WTC11 (cell line): ENCODE measurements around the gene TEKTIP1. TPM values are rescaled to one million over a fixed set of nuclear protein-coding genes. Genes with fewer than 3 reads are reported as not detected.

ENCODE experiments used
- ATAC-seq: fragments of 200-7000 bp; cut with Tn5 transposase; 2 replicates; pipeline ENCODE4 v1.10.0; 2021; ENCODE audit warnings: mild to moderate bottlenecking, moderate library complexity
- CTCF ChIA-PET: fragments of 300-600 bp; sonication (Branson Sonifier 250); formaldehyde crosslinking; loops from one replicate; lab custom pipeline; 2021; ENCODE audit warnings: antibody characterized with exemption; lab: Charles Lee
- POLR2A ChIA-PET: fragments of 350-600 bp; sonication (Branson Sonifier 250); formaldehyde crosslinking; loops from one replicate; lab custom pipeline; 2021; ENCODE audit warnings: antibody characterized with exemption; lab: Charles Lee
- DNase-seq: peaks from one replicate; pipeline ENCODE4 v3.0.0; 2021; ENCODE audit warnings: low spot score
- H3K27ac Mint-ChIP-seq: 2 replicates; pipeline ENCODE4 v1.8.0; 2021; ENCODE audit warnings: mixed read lengths
- H3K27me3 Mint-ChIP-seq: 2 replicates; pipeline ENCODE4 v1.8.0; 2021; ENCODE audit warnings: low read depth, mild to moderate bottlenecking, moderate library complexity, mixed read lengths
- H3K36me3 Mint-ChIP-seq: 2 replicates; pipeline ENCODE4 v1.8.0; 2021; ENCODE audit warnings: mixed read lengths
- H3K4me1 Mint-ChIP-seq: 2 replicates; pipeline ENCODE4 v1.8.0; 2022; ENCODE audit warnings: mixed read lengths
- H3K4me3 Mint-ChIP-seq: 2 replicates; pipeline ENCODE4 v1.8.0; 2021; ENCODE audit warnings: mild to moderate bottlenecking, moderate library complexity, mixed read lengths
- H3K9me3 Mint-ChIP-seq: 2 replicates; pipeline ENCODE4 v1.8.0; 2021; ENCODE audit warnings: mixed read lengths
- CBFB ChIP-seq: sonication (generic); formaldehyde crosslinking; IDR thresholded peaks from 2 replicates; pipeline ENCODE4 v1.8.1; 2022; ENCODE audit warnings: mild to moderate bottlenecking, low read depth, missing genetic modification reagents
- ELF4 ChIP-seq: sonication (generic); formaldehyde crosslinking; IDR thresholded peaks from 2 replicates; pipeline ENCODE4 v1.8.1; 2022; ENCODE audit warnings: low read depth, mild to moderate bottlenecking, moderate library complexity, missing genetic modification reagents
- EMX1 ChIP-seq: fragments of 250-450 bp; sonication (Bioruptor Pico); IDR thresholded peaks from 2 replicates; pipeline ENCODE4 v1.8.0; 2021; ENCODE audit warnings: mild to moderate bottlenecking
- ESRRA ChIP-seq: sonication (generic); formaldehyde crosslinking; IDR thresholded peaks from 2 replicates; pipeline ENCODE4 v1.8.1; 2022; ENCODE audit warnings: mild to moderate bottlenecking, missing genetic modification reagents, borderline replicate concordance
- HMGA2 ChIP-seq: fragments of 250-450 bp; sonication (Bioruptor Pico); IDR thresholded peaks from 2 replicates; pipeline ENCODE4 v1.4.0; 2021; ENCODE audit warnings: mild to moderate bottlenecking, moderate library complexity
- JUN ChIP-seq: sonication (generic); formaldehyde crosslinking; IDR thresholded peaks from 2 replicates; pipeline ENCODE4 v1.8.0; 2023; ENCODE audit warnings: mild to moderate bottlenecking, missing genetic modification reagents
- NFE2L1 ChIP-seq: sonication (generic); formaldehyde crosslinking; IDR thresholded peaks from 2 replicates; pipeline ENCODE4 v1.8.1; 2023; ENCODE audit warnings: missing genetic modification reagents
- NR2C2 ChIP-seq: sonication (generic); formaldehyde crosslinking; IDR thresholded peaks from 2 replicates; pipeline ENCODE4 v1.8.0; 2022; ENCODE audit warnings: mild to moderate bottlenecking, missing genetic modification reagents
- SMAD3 ChIP-seq: sonication (generic); formaldehyde crosslinking; IDR thresholded peaks from 2 replicates; pipeline ENCODE4 v1.8.0; 2022; ENCODE audit warnings: missing genetic modification reagents, mild to moderate bottlenecking, borderline replicate concordance
- SOX15 ChIP-seq: fragments of 250-450 bp; sonication (Bioruptor Pico); IDR thresholded peaks from 2 replicates; pipeline ENCODE4 v1.9.0; 2021; ENCODE audit warnings: mild to moderate bottlenecking
- TCF7 ChIP-seq: sonication (generic); formaldehyde crosslinking; IDR thresholded peaks from 2 replicates; pipeline ENCODE4 v1.8.0; 2022; ENCODE audit warnings: mild to moderate bottlenecking, low read depth, missing genetic modification reagents, moderate library complexity
- TEAD1 ChIP-seq: sonication (generic); formaldehyde crosslinking; IDR thresholded peaks from 2 replicates; pipeline ENCODE4 v1.8.0; 2022; ENCODE audit warnings: mild to moderate bottlenecking, missing genetic modification reagents
- ZNF671 ChIP-seq: fragments of 250-450 bp; sonication (Bioruptor Pico); IDR thresholded peaks from 2 replicates; pipeline ENCODE4 v1.8.0; 2021; ENCODE audit warnings: mild to moderate bottlenecking
- total RNA-seq: library from RNA; stranded (reverse); gene quantifications from 3 replicates; pipeline ENCODE4 v1.2.3, GENCODE V29; 2021
- TF ChIP-seq, protein P1 (sequence below): sonication (generic); formaldehyde crosslinking; IDR thresholded peaks from 2 replicates; pipeline ENCODE4 v1.8.0; 2022; ENCODE audit warnings: mild to moderate bottlenecking, missing genetic modification reagents
- TF ChIP-seq, protein P2 (sequence below): fragments of 250-450 bp; sonication (Bioruptor Pico); IDR thresholded peaks from 2 replicates; pipeline ENCODE4 v1.9.0; 2021; ENCODE audit warnings: mild to moderate bottlenecking
- TF ChIP-seq, protein P3 (sequence below): fragments of 200-600 bp; IDR thresholded peaks from 2 replicates; pipeline ENCODE4 v1.8.0; 2022; ENCODE audit warnings: antibody characterized with exemption
- TF ChIP-seq, protein P4 (sequence below): sonication (generic); formaldehyde crosslinking; IDR thresholded peaks from 2 replicates; pipeline ENCODE4 v1.8.1; 2022; ENCODE audit warnings: mild to moderate bottlenecking, missing genetic modification reagents, moderate library complexity, borderline replicate concordance
- TF ChIP-seq, protein P5 (sequence below): fragments of 250-450 bp; sonication (Bioruptor Pico); IDR thresholded peaks from 2 replicates; pipeline ENCODE4 v1.9.0; 2021; ENCODE audit warnings: moderate library complexity, mild to moderate bottlenecking, inconsistent platforms, borderline replicate concordance
- TF ChIP-seq, protein P6 (sequence below): sonication (generic); formaldehyde crosslinking; conservative IDR thresholded peaks from 2 replicates; pipeline ENCODE4 v1.8.1; 2022; ENCODE audit warnings: mild to moderate bottlenecking, missing genetic modification reagents
- TF ChIP-seq, protein P7 (sequence below): sonication (generic); formaldehyde crosslinking; IDR thresholded peaks from 2 replicates; pipeline ENCODE4 v1.8.1; 2022; ENCODE audit warnings: low read depth, mild to moderate bottlenecking, moderate library complexity, missing genetic modification reagents, borderline replicate concordance
- TF ChIP-seq, protein P8 (sequence below): sonication (generic); formaldehyde crosslinking; IDR thresholded peaks from 2 replicates; pipeline ENCODE4 v1.8.1; 2023; ENCODE audit warnings: mild to moderate bottlenecking, missing genetic modification reagents, borderline replicate concordance

Gene TEKTIP1
- total RNA-seq, 1 experiment from 2014 or later = 6.3 TPM

DNA sequence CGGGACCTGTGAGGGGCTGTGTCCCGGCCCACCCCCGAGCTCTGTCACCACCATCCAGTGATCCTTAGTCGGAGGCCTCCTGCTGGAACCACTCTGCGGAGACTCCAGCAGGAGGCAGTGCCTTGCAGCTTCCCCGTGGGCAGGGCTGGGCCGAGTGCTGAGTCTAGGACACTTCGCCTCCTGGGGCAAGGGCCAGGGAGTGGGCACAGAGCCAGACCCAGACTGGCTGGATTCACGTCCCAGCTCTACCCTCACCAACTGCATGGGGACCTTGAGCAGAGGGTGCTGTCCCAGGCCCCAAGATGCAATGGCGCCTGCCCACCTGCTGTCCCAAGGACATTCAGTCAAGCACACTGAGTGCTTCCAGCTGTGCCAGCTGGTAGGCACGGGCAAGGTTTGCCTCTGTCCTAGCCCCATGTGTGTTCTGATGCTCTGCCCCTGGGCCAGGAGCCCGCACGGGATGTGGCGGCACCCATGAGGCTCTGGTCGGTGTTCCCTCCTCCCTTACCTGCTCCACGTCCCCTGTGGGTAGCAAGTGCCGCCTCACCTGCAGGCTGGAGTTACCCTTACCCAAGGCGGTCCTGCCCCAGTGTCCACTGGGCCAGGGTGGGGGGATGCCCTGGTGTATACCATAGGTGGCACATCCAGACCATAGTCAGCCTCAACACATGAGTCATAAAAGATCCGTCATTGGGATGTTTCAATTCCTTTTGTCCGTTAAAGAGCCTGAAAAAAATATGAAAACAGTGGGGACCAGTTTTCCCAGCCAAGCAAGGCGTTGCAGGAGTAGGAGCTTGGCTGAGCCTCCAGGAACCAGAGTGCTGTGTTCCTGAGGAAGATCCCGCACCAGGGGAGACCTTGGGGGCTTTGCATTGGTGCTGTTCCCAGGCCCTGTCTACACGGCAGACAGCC, 25.5 kb upstream of the TEKTIP1 start (continued):
- TF ChIP-seq ZNF671 = no peak
- TF ChIP-seq, protein P1, sequence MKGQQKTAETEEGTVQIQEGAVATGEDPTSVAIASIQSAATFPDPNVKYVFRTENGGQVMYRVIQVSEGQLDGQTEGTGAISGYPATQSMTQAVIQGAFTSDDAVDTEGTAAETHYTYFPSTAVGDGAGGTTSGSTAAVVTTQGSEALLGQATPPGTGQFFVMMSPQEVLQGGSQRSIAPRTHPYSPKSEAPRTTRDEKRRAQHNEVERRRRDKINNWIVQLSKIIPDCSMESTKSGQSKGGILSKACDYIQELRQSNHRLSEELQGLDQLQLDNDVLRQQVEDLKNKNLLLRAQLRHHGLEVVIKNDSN (CRISPR knock-in tag) = no peak
- TF ChIP-seq, protein P2, sequence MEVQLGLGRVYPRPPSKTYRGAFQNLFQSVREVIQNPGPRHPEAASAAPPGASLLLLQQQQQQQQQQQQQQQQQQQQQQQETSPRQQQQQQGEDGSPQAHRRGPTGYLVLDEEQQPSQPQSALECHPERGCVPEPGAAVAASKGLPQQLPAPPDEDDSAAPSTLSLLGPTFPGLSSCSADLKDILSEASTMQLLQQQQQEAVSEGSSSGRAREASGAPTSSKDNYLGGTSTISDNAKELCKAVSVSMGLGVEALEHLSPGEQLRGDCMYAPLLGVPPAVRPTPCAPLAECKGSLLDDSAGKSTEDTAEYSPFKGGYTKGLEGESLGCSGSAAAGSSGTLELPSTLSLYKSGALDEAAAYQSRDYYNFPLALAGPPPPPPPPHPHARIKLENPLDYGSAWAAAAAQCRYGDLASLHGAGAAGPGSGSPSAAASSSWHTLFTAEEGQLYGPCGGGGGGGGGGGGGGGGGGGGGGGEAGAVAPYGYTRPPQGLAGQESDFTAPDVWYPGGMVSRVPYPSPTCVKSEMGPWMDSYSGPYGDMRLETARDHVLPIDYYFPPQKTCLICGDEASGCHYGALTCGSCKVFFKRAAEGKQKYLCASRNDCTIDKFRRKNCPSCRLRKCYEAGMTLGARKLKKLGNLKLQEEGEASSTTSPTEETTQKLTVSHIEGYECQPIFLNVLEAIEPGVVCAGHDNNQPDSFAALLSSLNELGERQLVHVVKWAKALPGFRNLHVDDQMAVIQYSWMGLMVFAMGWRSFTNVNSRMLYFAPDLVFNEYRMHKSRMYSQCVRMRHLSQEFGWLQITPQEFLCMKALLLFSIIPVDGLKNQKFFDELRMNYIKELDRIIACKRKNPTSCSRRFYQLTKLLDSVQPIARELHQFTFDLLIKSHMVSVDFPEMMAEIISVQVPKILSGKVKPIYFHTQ = no peak
- no peak for TF ChIP-seq CBFB (CRISPR knock-in tag)
- no peak for TF ChIP-seq EMX1
- TF ChIP-seq, protein P3, sequence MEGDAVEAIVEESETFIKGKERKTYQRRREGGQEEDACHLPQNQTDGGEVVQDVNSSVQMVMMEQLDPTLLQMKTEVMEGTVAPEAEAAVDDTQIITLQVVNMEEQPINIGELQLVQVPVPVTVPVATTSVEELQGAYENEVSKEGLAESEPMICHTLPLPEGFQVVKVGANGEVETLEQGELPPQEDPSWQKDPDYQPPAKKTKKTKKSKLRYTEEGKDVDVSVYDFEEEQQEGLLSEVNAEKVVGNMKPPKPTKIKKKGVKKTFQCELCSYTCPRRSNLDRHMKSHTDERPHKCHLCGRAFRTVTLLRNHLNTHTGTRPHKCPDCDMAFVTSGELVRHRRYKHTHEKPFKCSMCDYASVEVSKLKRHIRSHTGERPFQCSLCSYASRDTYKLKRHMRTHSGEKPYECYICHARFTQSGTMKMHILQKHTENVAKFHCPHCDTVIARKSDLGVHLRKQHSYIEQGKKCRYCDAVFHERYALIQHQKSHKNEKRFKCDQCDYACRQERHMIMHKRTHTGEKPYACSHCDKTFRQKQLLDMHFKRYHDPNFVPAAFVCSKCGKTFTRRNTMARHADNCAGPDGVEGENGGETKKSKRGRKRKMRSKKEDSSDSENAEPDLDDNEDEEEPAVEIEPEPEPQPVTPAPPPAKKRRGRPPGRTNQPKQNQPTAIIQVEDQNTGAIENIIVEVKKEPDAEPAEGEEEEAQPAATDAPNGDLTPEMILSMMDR = no peak

DNA sequence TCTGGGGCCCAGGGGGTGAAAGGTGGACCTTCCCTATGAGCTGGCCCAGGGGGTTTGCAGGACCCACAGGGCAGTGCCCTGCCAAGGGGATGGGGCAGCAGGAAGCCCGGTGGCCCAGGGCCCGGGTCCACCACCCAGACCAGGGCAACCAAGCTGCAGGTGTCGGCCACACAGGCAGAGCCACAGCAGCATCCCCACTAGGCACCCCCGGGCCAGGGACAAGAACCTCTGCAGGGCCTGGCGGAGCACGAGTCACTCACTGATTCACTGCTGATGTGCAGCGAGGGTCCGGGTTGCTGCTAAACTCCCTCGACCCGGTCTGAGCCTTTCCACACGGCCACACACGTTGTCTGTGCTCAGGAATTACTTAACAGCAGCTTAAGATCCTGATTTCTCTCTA, 24.0 kb upstream of the TEKTIP1 start:
- H3K9me3 Mint-ChIP-seq = no peaks in the 10 kb centered on the region
- H3K27ac Mint-ChIP-seq = peak overlapping the region; percentile 84
- H3K27me3 Mint-ChIP-seq = no peaks in the 10 kb centered on the region
- ChIA-PET CTCF (interaction anchor here (1.1 to 4.8 kb wide), 3 partner anchors 12 to 85 kb away, joined by 3 to 31 read pairs (median 4); no protein-coding TSS in a partner anchor), POLR2A (interaction anchor here (0.7 kb wide), 2 partner anchors 83 to 1737 kb away, joined by 3 to 5 read pairs; no protein-coding TSS in a partner anchor)
- peaks cover 45% of the 10 kb centered on the region for H3K4me1 Mint-ChIP-seq
- peaks cover 2% of the 10 kb centered on the region; the same call in 1 of the 2 replicates for H3K36me3 Mint-ChIP-seq
- no peak overlapping the region for H3K4me3 Mint-ChIP-seq
- DNase-seq (no peak), ATAC-seq (no peak)
- TF ChIP-seq, protein P4, sequence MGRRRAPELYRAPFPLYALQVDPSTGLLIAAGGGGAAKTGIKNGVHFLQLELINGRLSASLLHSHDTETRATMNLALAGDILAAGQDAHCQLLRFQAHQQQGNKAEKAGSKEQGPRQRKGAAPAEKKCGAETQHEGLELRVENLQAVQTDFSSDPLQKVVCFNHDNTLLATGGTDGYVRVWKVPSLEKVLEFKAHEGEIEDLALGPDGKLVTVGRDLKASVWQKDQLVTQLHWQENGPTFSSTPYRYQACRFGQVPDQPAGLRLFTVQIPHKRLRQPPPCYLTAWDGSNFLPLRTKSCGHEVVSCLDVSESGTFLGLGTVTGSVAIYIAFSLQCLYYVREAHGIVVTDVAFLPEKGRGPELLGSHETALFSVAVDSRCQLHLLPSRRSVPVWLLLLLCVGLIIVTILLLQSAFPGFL = no peak
- TF ChIP-seq ELF4 (CRISPR knock-in tag) = no peak
- no peak for TF ChIP-seq CBFB (CRISPR knock-in tag)
- TF ChIP-seq, protein P5, sequence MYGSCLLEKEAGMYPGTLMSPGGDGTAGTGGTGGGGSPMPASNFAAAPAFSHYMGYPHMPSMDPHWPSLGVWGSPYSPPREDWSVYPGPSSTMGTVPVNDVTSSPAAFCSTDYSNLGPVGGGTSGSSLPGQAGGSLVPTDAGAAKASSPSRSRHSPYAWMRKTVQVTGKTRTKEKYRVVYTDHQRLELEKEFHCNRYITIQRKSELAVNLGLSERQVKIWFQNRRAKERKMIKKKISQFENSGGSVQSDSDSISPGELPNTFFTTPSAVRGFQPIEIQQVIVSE (CRISPR knock-in tag) = no peak
- TF ChIP-seq JUN (CRISPR knock-in tag) = no peak
- no peak for TF ChIP-seq TCF7 (CRISPR knock-in tag)
- TF ChIP-seq SOX15 (CRISPR knock-in tag) = no peak
- TF ChIP-seq, protein P6, sequence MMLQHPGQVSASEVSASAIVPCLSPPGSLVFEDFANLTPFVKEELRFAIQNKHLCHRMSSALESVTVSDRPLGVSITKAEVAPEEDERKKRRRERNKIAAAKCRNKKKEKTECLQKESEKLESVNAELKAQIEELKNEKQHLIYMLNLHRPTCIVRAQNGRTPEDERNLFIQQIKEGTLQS (CRISPR knock-in tag) = no peak
- no peak for TF ChIP-seq NR2C2 (CRISPR knock-in tag)
- no peak for TF ChIP-seq ESRRA
- TF ChIP-seq NFE2L1 (CRISPR knock-in tag) = no peak
- no peak for TF ChIP-seq HMGA2
- no peak for TF ChIP-seq TEAD1
- TF ChIP-seq, protein P7, sequence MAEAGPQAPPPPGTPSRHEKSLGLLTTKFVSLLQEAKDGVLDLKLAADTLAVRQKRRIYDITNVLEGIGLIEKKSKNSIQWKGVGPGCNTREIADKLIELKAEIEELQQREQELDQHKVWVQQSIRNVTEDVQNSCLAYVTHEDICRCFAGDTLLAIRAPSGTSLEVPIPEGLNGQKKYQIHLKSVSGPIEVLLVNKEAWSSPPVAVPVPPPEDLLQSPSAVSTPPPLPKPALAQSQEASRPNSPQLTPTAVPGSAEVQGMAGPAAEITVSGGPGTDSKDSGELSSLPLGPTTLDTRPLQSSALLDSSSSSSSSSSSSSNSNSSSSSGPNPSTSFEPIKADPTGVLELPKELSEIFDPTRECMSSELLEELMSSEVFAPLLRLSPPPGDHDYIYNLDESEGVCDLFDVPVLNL (CRISPR knock-in tag) = no peak
- TF ChIP-seq, protein P8, sequence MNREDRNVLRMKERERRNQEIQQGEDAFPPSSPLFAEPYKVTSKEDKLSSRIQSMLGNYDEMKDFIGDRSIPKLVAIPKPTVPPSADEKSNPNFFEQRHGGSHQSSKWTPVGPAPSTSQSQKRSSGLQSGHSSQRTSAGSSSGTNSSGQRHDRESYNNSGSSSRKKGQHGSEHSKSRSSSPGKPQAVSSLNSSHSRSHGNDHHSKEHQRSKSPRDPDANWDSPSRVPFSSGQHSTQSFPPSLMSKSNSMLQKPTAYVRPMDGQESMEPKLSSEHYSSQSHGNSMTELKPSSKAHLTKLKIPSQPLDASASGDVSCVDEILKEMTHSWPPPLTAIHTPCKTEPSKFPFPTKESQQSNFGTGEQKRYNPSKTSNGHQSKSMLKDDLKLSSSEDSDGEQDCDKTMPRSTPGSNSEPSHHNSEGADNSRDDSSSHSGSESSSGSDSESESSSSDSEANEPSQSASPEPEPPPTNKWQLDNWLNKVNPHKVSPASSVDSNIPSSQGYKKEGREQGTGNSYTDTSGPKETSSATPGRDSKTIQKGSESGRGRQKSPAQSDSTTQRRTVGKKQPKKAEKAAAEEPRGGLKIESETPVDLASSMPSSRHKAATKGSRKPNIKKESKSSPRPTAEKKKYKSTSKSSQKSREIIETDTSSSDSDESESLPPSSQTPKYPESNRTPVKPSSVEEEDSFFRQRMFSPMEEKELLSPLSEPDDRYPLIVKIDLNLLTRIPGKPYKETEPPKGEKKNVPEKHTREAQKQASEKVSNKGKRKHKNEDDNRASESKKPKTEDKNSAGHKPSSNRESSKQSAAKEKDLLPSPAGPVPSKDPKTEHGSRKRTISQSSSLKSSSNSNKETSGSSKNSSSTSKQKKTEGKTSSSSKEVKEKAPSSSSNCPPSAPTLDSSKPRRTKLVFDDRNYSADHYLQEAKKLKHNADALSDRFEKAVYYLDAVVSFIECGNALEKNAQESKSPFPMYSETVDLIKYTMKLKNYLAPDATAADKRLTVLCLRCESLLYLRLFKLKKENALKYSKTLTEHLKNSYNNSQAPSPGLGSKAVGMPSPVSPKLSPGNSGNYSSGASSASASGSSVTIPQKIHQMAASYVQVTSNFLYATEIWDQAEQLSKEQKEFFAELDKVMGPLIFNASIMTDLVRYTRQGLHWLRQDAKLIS = no peak
- TF ChIP-seq SMAD3 (CRISPR knock-in tag) = no peak
